GM12891 (cell line): ENCODE measurements around the gene NPIPB2.

ENCODE experiments used
- PAX5 ChIP-seq: IDR thresholded peaks from 2 replicates; pipeline ENCODE4 v1.6.1; 2011; ENCODE audit warnings: low read length, moderate library complexity, mild to moderate bottlenecking; ENCODE audit not compliant: insufficient read depth, severe bottlenecking
- POLR2A ChIP-seq: IDR thresholded peaks from 2 replicates; pipeline ENCODE4 v1.6.1; 2011; ENCODE audit warnings: low read depth, low read length, control low read depth

GRCh38 chr16:11903906-11904305 lies 37.9 kb downstream of the NPIPB2 start:
- TF ChIP-seq POLR2A (no peak), PAX5 (no peak)
